ENCODE measurements around the gene CAMK2B.

Gene CAMK2B

DNA sequence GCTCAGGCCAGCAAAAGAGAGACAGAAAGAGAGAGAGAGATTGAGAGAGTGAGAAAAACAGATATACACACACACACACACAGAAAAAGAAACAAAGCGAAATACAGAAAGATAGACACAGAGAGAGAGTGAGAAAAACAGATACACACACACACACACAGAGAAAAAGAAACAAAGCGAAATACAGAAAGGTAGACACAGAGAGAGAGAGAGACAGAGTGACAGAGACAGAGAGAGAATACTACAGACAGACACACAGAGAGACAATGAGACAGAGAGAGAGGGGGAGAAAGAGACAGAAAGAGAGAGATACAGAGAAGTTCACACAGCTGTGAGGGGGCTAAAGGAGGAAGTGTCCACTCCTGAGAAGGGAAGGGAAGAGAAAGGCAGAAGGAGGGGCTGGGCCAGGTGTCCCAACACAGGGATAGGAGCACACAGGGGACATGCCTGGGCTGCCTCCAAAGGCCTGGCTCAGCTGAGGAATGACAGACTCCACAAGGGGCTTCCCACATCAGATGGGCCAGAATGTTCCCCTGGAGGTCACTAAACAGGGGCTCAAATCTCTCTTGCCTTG is 140.4 kb downstream of the CAMK2B start:
- Histone ChIP-seq H3K36me3 (ENCODE audit: insufficient read depth) (no peaks in the 10 kb centered on the region), H2AFZ (ENCODE audit: low read depth) (no peak overlapping the region), H3K4me2 (no peak overlapping the region), H3K27me3 (ENCODE audit: insufficient read depth, low read depth) (no peaks in the 10 kb centered on the region), H3K9ac (no peak overlapping the region), H3K4me1 (ENCODE audit: low read depth, poor library complexity, severe bottlenecking) (no peaks in the 10 kb centered on the region), H3K79me2 (ENCODE audit: insufficient read depth, low read depth) (no peaks in the 10 kb centered on the region), H3K27ac (no peak overlapping the region), H4K20me1 (ENCODE audit: insufficient read depth) (no peaks in the 10 kb centered on the region), H3K4me3 (IDR thresholded peaks at IDR 0.05; ENCODE audit: insufficient read depth, low read depth, low read length) (no peak overlapping the region)
- TF ChIP-seq, protein P1, sequence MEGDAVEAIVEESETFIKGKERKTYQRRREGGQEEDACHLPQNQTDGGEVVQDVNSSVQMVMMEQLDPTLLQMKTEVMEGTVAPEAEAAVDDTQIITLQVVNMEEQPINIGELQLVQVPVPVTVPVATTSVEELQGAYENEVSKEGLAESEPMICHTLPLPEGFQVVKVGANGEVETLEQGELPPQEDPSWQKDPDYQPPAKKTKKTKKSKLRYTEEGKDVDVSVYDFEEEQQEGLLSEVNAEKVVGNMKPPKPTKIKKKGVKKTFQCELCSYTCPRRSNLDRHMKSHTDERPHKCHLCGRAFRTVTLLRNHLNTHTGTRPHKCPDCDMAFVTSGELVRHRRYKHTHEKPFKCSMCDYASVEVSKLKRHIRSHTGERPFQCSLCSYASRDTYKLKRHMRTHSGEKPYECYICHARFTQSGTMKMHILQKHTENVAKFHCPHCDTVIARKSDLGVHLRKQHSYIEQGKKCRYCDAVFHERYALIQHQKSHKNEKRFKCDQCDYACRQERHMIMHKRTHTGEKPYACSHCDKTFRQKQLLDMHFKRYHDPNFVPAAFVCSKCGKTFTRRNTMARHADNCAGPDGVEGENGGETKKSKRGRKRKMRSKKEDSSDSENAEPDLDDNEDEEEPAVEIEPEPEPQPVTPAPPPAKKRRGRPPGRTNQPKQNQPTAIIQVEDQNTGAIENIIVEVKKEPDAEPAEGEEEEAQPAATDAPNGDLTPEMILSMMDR (conservative IDR thresholded peaks at IDR 0.05; ENCODE audit: low read depth, low read length) = no peak

- Histone ChIP-seq H3K9ac (no peak overlapping the region), H3K4me2 (no peak overlapping the region), H3K4me3 (IDR thresholded peaks at IDR 0.05; ENCODE audit: insufficient read depth, low read depth, low read length) (no peak overlapping the region), H3K4me1 (ENCODE audit: low read depth, poor library complexity, severe bottlenecking) (no peaks in the 10 kb centered on the region), H4K20me1 (ENCODE audit: insufficient read depth) (no peaks in the 10 kb centered on the region), H3K27ac (no peak overlapping the region), H3K79me2 (ENCODE audit: insufficient read depth, low read depth) (no peaks in the 10 kb centered on the region), H3K27me3 (ENCODE audit: insufficient read depth, low read depth) (no peaks in the 10 kb centered on the region), H2AFZ (ENCODE audit: low read depth) (no peak overlapping the region), H3K36me3 (ENCODE audit: insufficient read depth) (no peaks in the 10 kb centered on the region)
- TF ChIP-seq, protein P1 (conservative IDR thresholded peaks at IDR 0.05; ENCODE audit: low read depth, low read length) = no peak
Measured at GRCh38 chr7:44184206-44184872, 141.1 kb downstream of the CAMK2B start.

DNA sequence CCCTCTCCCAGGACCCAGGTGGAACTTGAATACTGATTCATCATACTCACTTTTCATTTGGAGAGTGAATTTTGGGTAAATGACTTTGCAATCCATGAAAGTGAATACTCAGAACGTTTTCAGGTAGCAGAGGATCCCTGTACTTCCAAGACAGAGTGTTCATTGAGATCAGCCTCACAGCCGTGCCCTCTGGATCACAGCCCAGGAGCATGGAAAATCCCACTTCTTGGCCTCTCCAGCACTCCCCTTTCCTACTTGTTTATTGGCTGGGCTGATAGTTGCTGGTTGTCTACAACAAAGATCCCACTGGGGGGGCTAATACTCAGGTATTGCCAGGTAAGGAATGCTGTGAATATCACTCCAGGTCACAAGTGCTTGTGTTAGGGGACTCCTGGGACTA is 142.0 kb downstream of the CAMK2B start:
- TF ChIP-seq, protein P1 (conservative IDR thresholded peaks at IDR 0.05; ENCODE audit: low read depth, low read length) = no peak
- Histone ChIP-seq H3K27me3 (ENCODE audit: insufficient read depth, low read depth) (no peaks in the 10 kb centered on the region), H2AFZ (ENCODE audit: low read depth) (no peak overlapping the region), H3K4me1 (ENCODE audit: low read depth, poor library complexity, severe bottlenecking) (no peaks in the 10 kb centered on the region), H3K9ac (no peak overlapping the region), H4K20me1 (ENCODE audit: insufficient read depth) (no peaks in the 10 kb centered on the region), H3K4me3 (IDR thresholded peaks at IDR 0.05; ENCODE audit: insufficient read depth, low read depth, low read length) (no peak overlapping the region), H3K36me3 (ENCODE audit: insufficient read depth) (no peaks in the 10 kb centered on the region), H3K79me2 (ENCODE audit: insufficient read depth, low read depth) (no peaks in the 10 kb centered on the region), H3K4me2 (no peak overlapping the region), H3K27ac (no peak overlapping the region)

DNA sequence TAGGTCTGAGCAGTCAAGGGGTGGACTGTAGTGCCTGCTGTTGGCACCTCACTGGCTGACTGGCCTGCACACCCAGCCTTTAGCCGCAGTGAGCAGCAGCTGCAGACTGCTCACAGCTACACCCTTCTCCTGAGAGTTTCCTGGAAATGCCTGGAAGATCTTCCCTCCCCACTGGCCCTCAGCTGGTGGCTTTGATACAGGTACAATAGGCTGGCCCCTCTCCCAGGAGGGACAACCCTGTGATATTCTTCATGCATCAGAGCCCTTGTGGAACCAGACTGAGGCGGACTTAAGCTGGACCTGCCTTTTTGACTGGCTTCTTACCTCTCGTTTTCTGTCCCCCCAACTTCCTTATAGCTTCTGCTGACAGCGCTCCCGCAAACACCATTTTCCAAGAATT is 142.6 kb downstream of the CAMK2B start:
- Histone ChIP-seq H3K36me3 (ENCODE audit: insufficient read depth) (no peaks in the 10 kb centered on the region), H3K4me2 (no peak overlapping the region), H3K4me1 (ENCODE audit: low read depth, poor library complexity, severe bottlenecking) (no peaks in the 10 kb centered on the region), H3K27ac (no peak overlapping the region), H3K27me3 (ENCODE audit: insufficient read depth, low read depth) (no peaks in the 10 kb centered on the region), H3K4me3 (IDR thresholded peaks at IDR 0.05; ENCODE audit: insufficient read depth, low read depth, low read length) (no peak overlapping the region), H3K9ac (no peak overlapping the region), H4K20me1 (ENCODE audit: insufficient read depth) (no peaks in the 10 kb centered on the region), H2AFZ (ENCODE audit: low read depth) (no peak overlapping the region), H3K79me2 (ENCODE audit: insufficient read depth, low read depth) (no peaks in the 10 kb centered on the region)
- TF ChIP-seq, protein P1 (conservative IDR thresholded peaks at IDR 0.05; ENCODE audit: low read depth, low read length) = no peak
